GM12878 (cell line): Measurements from ENCODE around the gene MKNK1. TPM values are rescaled to one million over a fixed set of nuclear protein-coding genes. Genes with fewer than 3 reads are reported as not detected.

Experiments used
- ATAC-seq: fragments of 200-7000 bp; cut with Tn5 transposase; 3 replicates; pipeline ENCODE4 v1.9.1; 2020; ENCODE audit warnings: mild to moderate bottlenecking, moderate library complexity
- BruUV-seq: library from RNA; stranded (reverse); fragments of 400-500 nt; replicated peaks from 2 replicates; lab custom pipeline; 2021; lab: Mats Ljungman, UMichigan
- CTCF ChIA-PET: fragments of 300-600 bp; sonication (Branson Sonifier 250); formaldehyde crosslinking; extraction: SDS; loops from one replicate; lab custom pipeline; 2021; ENCODE audit warnings: inconsistent platforms; lab: Yijun Ruan, JAX
- POLR2A ChIA-PET: fragments of 350-600 bp; formaldehyde crosslinking; extraction: SDS; loops from one replicate; lab custom pipeline; 2021; ENCODE audit warnings: inconsistent platforms; lab: Charles Lee
- RAD21 ChIA-PET: fragments of 300-600 bp; sonication (Branson Sonifier 250); formaldehyde crosslinking; loops from one replicate; lab custom pipeline; 2023; ENCODE audit warnings: antibody characterized with exemption; ENCODE audit not compliant: unreplicated experiment; lab: Charles Lee
- SMC1A ChIA-PET: fragments of 300-600 bp; sonication (Branson Sonifier 250); formaldehyde crosslinking; loops from one replicate; lab custom pipeline; 2023; ENCODE audit not compliant: unreplicated experiment, uncharacterized antibody; lab: Charles Lee
- DNase-seq: peaks from one replicate; pipeline ENCODE4 v3.0.0-alpha.2; 2011; ENCODE audit warnings: low read depth, low spot score
- FAIRE-seq: peaks from 3 replicates; lab custom pipeline; 2011; peaks lifted over from hg19 to GRCh38; lab: Jason Lieb, UNC
- H2AFZ ChIP-seq: 2 replicates; pipeline ENCODE4 v1.6.0; 2011; ENCODE audit warnings: low read depth, low read length, control low read depth; ENCODE audit not compliant: control insufficient read depth
- H3K27ac ChIP-seq: 2 replicates; pipeline ENCODE4 v1.5.1; 2011; ENCODE audit warnings: control low read depth; ENCODE audit not compliant: control insufficient read depth, insufficient read depth
- H3K27me3 ChIP-seq, 2 experiments: replicated peaks in 1 of 2; 2 replicates each; pipeline versions ENCODE4 v1.6.0 to v1.6.1; 2011; ENCODE audit warnings: low read length in 1 of 2; ENCODE audit not compliant: control insufficient read depth in 2 of 2, insufficient read depth in 2 of 2
- H3K36me3 ChIP-seq, 2 experiments: 2 replicates each; pipeline ENCODE4 v1.5.1; 2011; ENCODE audit warnings: low read length in 1 of 2; ENCODE audit not compliant: control insufficient read depth in 2 of 2, insufficient read depth in 2 of 2
- H3K4me1 ChIP-seq: 2 replicates; pipeline ENCODE4 v1.6.1; 2011; ENCODE audit warnings: mild to moderate bottlenecking, low read length, moderate library complexity, mixed read lengths; ENCODE audit not compliant: control insufficient read depth, insufficient read depth
- H3K4me2 ChIP-seq: 2 replicates; pipeline ENCODE4 v1.6.0; 2011; ENCODE audit warnings: control low read depth; ENCODE audit not compliant: control insufficient read depth, insufficient read depth
- H3K4me3 ChIP-seq: fragments of 200-600 bp; sonication (generic); 2 replicates; pipeline ENCODE4 v1.5.1; 2016
- H3K79me2 ChIP-seq: 2 replicates; pipeline ENCODE4 v1.6.0; 2011; ENCODE audit warnings: low read length; ENCODE audit not compliant: control insufficient read depth, insufficient read depth
- H3K9ac ChIP-seq: 2 replicates; pipeline ENCODE4 v1.8.0; 2011; ENCODE audit warnings: low read length, control low read depth, mixed read lengths; ENCODE audit not compliant: control insufficient read depth, insufficient read depth
- H3K9me3 ChIP-seq: replicated peaks from 3 replicates; pipeline ENCODE4 v1.5.1; 2011; ENCODE audit warnings: mild to moderate bottlenecking, low read length; ENCODE audit not compliant: control insufficient read depth, insufficient read depth
- H4K20me1 ChIP-seq: 2 replicates; pipeline ENCODE4 v1.6.0; 2011; ENCODE audit not compliant: control insufficient read depth, insufficient read depth
- BMI1 ChIP-seq: fragments of 450-650 bp; IDR thresholded peaks from 2 replicates; pipeline ENCODE4 v1.6.1; 2016; ENCODE audit warnings: mild to moderate bottlenecking, moderate library complexity, borderline replicate concordance
- CHD1 ChIP-seq: IDR thresholded peaks from 2 replicates; pipeline ENCODE4 v1.6.1; 2012; ENCODE audit warnings: low read depth, low read length, improper control_type of control experiment
- EED ChIP-seq: sonication (generic); IDR thresholded peaks from 2 replicates; pipeline ENCODE4 v1.6.1; 2016; ENCODE audit warnings: antibody characterized with exemption, low read depth
- IRF4 ChIP-seq: IDR thresholded peaks from 2 replicates; pipeline ENCODE4 v1.6.1; 2011; ENCODE audit warnings: low read depth, low read length
- KDM1A ChIP-seq: fragments of 200-600 bp; sonication (generic); IDR thresholded peaks from 2 replicates; pipeline ENCODE4 v1.6.1; 2016; ENCODE audit warnings: borderline replicate concordance
- KLF5 ChIP-seq: fragments of 450-650 bp; IDR thresholded peaks from 2 replicates; pipeline ENCODE4 v1.6.1; 2014; ENCODE audit warnings: mild to moderate bottlenecking; ENCODE audit not compliant: partially characterized antibody
- NBN ChIP-seq: fragments of 450-650 bp; IDR thresholded peaks from 2 replicates; pipeline ENCODE4 v1.6.1; 2016
- NFYB ChIP-seq: IDR thresholded peaks from 2 replicates; pipeline ENCODE4 v1.6.1; 2011; ENCODE audit warnings: low read depth, mild to moderate bottlenecking, low read length, improper control_type of control experiment, moderate library complexity; ENCODE audit not compliant: insufficient read depth
- POLR2AphosphoS2 ChIP-seq: IDR thresholded peaks from 2 replicates; pipeline ENCODE4 v1.6.1; 2011; ENCODE audit warnings: low read depth, mild to moderate bottlenecking, low read length, improper control_type of control experiment, moderate library complexity
- SMAD5 ChIP-seq: IDR thresholded peaks from 2 replicates; pipeline ENCODE4 v1.6.1; 2016; ENCODE audit warnings: antibody characterized with exemption, low read depth
- TBL1XR1 ChIP-seq: IDR thresholded peaks from 2 replicates; pipeline ENCODE4 v1.6.1; 2012; ENCODE audit warnings: low read depth, low read length, improper control_type of control experiment
- WRNIP1 ChIP-seq: IDR thresholded peaks from 2 replicates; pipeline ENCODE4 v1.6.1; 2011; ENCODE audit warnings: low read depth, low read length, improper control_type of control experiment, borderline replicate concordance
- YY1 ChIP-seq: IDR thresholded peaks from 2 replicates; pipeline ENCODE4 v1.6.1; 2011; ENCODE audit warnings: low read depth, mild to moderate bottlenecking, low read length
- ZNF217 ChIP-seq: fragments of 450-650 bp; IDR thresholded peaks from 2 replicates; pipeline ENCODE4 v1.6.1; 2017; ENCODE audit warnings: antibody characterized with exemption, mild to moderate bottlenecking
- WGBS: methylation state at CpG from one replicate; pipeline ENCODE4 v1.1.6; 2016; ENCODE audit warnings: low lambda C conversion rate; ENCODE audit not compliant: insufficient replicate concordance, insufficient coverage; ENCODE audit errors: missing lambda C conversion rate; 5-methylcytosine and 5-hydroxymethylcytosine counted together
- in situ Hi-C: fragments of 300-500 bp; cut with MboI; formaldehyde crosslinking; loops from 9 replicates; pipeline ENCODE4 v1.14.3; 2018; ENCODE audit warnings: mixed read lengths
- intact Hi-C: fragments of 100-400 bp; cut with micrococcal nuclease; formaldehyde crosslinking; loops from one replicate; pipeline ENCODE4 v1.14.2; 2022; ENCODE audit not compliant: unreplicated experiment
- polyA plus RNA-seq, 11 experiments: library from polyadenylated mRNA; depleted of rRNA in 4 of 11; unstranded in 6 of 11; stranded (reverse) in 5 of 11; fragments of >200 nt; fragmentation: Nextera tagmentation in 4 of 11; fragmentation: Illumina TruSeq in 1 of 11; extraction: Ambion mirVana in 4 of 11; extraction: Trizol in 1 of 11; gene quantifications; 1 replicate in 1 of 11; 2 replicates in 10 of 11; pipeline versions ENCODE4 v1.2.1 to v1.2.3, GENCODE V29; 2011 to 2016; ENCODE audit warnings: inconsistent platforms in 2 of 11, missing spikeins in 2 of 11, low read depth in 1 of 11
- total RNA-seq, 4 experiments: library from RNA; depleted of rRNA in 3 of 4; stranded (reverse); fragments of >200 nt in 3 of 4; fragmentation: Illumina TruSeq in 1 of 4; extraction: Trizol in 1 of 4; gene quantifications; 2 replicates each; pipeline versions ENCODE4 v1.2.1 to v1.2.3, GENCODE V29; 2013 to 2021
- TF ChIP-seq, protein P1 (sequence below), 3 experiments: IDR thresholded peaks in 2 of 3; conservative IDR thresholded peaks in 1 of 3; 2 replicates each; pipeline ENCODE4 v1.5.1; 2011; ENCODE audit warnings: low read depth in 3 of 3, low read length in 3 of 3, mild to moderate bottlenecking in 3 of 3, control low read depth in 2 of 3, moderate library complexity in 2 of 3, inconsistent platforms in 1 of 3, mixed read lengths in 1 of 3; ENCODE audit not compliant: control insufficient read depth in 2 of 3, insufficient read depth in 1 of 3; ENCODE audit errors: extremely low read depth in 1 of 3
- TF ChIP-seq, protein P2 (sequence below): IDR thresholded peaks from 2 replicates; pipeline ENCODE4 v1.6.1; 2011; ENCODE audit warnings: low read depth, low read length, improper control_type of control experiment, borderline replicate concordance
- TF ChIP-seq, protein P3 (sequence below): IDR thresholded peaks from 2 replicates; pipeline ENCODE4 v1.6.1; 2012; ENCODE audit warnings: low read depth, low read length, improper control_type of control experiment
- TF ChIP-seq, protein P4 (sequence below): fragments of 450-650 bp; IDR thresholded peaks from 2 replicates; pipeline ENCODE4 v1.6.1; 2016; ENCODE audit warnings: mild to moderate bottlenecking

The MKNK1 gene
- total and polyA plus RNA-seq, 10 of the 15 experiments (the other 5 are each of a cell fraction or from before 2014, with no cell fraction given) = 13.7 to 29.9 (median 26.5) TPM

DNA sequence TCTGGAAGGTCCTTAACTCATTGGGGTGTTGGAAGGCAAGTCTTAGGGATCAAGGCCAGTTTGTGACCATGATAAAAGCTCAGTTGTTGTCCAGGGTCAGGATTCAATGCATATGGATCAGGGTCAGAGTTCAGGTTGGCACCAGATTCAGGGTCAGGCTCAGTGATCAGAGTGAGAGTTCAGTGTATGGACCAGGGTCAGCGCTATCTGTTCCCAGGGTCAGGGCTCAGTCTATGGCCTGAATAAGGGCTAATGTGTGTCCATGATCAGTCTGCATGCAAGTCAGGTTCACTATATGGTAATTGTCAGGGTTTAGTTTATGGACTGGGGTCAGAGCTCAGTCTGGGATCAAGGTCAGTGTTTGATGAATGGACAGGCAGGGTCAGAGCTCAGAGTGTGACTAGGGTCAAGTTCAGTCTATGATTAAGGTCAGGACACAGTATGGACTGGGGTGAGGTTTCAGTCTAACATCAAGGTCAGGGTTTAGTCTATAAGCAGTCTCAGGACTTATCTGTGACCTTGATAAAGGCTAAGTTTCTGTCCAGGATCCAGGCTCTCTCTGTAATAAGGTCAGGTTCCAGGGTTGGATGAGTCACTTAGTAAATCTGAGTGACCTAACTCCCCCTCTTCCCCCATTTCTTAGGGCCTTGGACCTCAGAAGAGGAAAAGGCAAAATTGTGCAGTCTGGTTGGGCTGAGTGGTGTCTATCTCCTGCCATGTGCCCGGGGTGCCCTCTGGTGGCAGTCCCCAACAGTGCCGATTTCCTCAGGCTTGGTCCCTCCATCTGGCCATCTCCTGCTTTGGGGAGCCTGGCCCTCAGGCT lies 76.4 kb downstream of the MKNK1 start:
- no TSS peak for BruUV-seq
- no peak for DNase-seq
- Histone ChIP-seq H3K9me3 (no peaks in the 10 kb centered on the region), H3K79me2 (no peaks in the 10 kb centered on the region), H3K4me3 (no peak overlapping the region), H3K27ac (no peak overlapping the region), H3K9ac (no peak overlapping the region), H3K36me3 (no peaks in the 10 kb centered on the region), H3K4me2 (no peak overlapping the region), H3K27me3 (peaks cover 2 to 3% of the 10 kb centered on the region in 2 experiments; a peak in 2 of 4 replicates), H2AFZ (no peak overlapping the region), H4K20me1 (no peaks in the 10 kb centered on the region), H3K4me1 (peaks cover 3% of the 10 kb centered on the region)
- peak; percentile 89 for ATAC-seq
- RAD21 ChIA-PET = interaction anchor here (1.0 to 5.3 kb wide), 6 partner anchors 40 to 194 kb away, joined by 3 to 29 read pairs (median 12); no protein-coding TSS in a partner anchor
- in situ Hi-C loops = loop anchor here (5.0 kb wide), 2 partner anchors 50 to 80 kb away; no protein-coding TSS in a partner anchor
- CTCF ChIA-PET = interaction anchor here (0.6 to 6.9 kb wide), 20 partner anchors 9 to 194 kb away, joined by 3 to 93 read pairs (median 6); partner anchors contain the start of gene KNCN
- POLR2A ChIA-PET = no interaction called here
- SMC1A ChIA-PET = interaction anchor here (0.9 to 4.2 kb wide), 7 partner anchors 12 to 192 kb away, joined by 3 to 18 read pairs (median 6); no protein-coding TSS in a partner anchor
- WGBS = 9% methylated on average over 3 of the region's 3 CpGs
- intact Hi-C loops = loop anchor here (1.0 kb wide), 3 partner anchors 50 to 121 kb away; no protein-coding TSS in a partner anchor
- FAIRE-seq = peak; percentile 78
- 0 out of 2 replicates have a peak, but pooled peaks have one; percentile 25 for TF ChIP-seq IRF4
- TF ChIP-seq KDM1A = no peak
- TF ChIP-seq EED = no peak
- no peak for TF ChIP-seq NFYB
- TF ChIP-seq, protein P1, sequence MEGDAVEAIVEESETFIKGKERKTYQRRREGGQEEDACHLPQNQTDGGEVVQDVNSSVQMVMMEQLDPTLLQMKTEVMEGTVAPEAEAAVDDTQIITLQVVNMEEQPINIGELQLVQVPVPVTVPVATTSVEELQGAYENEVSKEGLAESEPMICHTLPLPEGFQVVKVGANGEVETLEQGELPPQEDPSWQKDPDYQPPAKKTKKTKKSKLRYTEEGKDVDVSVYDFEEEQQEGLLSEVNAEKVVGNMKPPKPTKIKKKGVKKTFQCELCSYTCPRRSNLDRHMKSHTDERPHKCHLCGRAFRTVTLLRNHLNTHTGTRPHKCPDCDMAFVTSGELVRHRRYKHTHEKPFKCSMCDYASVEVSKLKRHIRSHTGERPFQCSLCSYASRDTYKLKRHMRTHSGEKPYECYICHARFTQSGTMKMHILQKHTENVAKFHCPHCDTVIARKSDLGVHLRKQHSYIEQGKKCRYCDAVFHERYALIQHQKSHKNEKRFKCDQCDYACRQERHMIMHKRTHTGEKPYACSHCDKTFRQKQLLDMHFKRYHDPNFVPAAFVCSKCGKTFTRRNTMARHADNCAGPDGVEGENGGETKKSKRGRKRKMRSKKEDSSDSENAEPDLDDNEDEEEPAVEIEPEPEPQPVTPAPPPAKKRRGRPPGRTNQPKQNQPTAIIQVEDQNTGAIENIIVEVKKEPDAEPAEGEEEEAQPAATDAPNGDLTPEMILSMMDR (IDR thresholded peaks at IDR 0.05 in 2 of 3, conservative IDR thresholded peaks at IDR 0.05 in 1 of 3; ENCODE audit: control insufficient read depth in 2 of 3, extremely low read depth in 1 of 3, insufficient read depth in 1 of 3, low read depth in 3 of 3, low read length in 3 of 3) = peak; percentile 96 to 98 (median 97)
- TF ChIP-seq BMI1 = no peak
- TF ChIP-seq KLF5 = no peak
- TF ChIP-seq TBL1XR1 = no peak
- TF ChIP-seq, protein P2, sequence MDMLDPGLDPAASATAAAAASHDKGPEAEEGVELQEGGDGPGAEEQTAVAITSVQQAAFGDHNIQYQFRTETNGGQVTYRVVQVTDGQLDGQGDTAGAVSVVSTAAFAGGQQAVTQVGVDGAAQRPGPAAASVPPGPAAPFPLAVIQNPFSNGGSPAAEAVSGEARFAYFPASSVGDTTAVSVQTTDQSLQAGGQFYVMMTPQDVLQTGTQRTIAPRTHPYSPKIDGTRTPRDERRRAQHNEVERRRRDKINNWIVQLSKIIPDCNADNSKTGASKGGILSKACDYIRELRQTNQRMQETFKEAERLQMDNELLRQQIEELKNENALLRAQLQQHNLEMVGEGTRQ = no peak
- TF ChIP-seq POLR2AphosphoS2 = no peak
- TF ChIP-seq ZNF217 = no peak
- no peak for TF ChIP-seq WRNIP1
- no peak for TF ChIP-seq SMAD5
- TF ChIP-seq, protein P3, sequence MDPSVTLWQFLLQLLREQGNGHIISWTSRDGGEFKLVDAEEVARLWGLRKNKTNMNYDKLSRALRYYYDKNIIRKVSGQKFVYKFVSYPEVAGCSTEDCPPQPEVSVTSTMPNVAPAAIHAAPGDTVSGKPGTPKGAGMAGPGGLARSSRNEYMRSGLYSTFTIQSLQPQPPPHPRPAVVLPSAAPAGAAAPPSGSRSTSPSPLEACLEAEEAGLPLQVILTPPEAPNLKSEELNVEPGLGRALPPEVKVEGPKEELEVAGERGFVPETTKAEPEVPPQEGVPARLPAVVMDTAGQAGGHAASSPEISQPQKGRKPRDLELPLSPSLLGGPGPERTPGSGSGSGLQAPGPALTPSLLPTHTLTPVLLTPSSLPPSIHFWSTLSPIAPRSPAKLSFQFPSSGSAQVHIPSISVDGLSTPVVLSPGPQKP = no peak
- TF ChIP-seq YY1 = peak; percentile 70
- TF ChIP-seq NBN = no peak
- TF ChIP-seq, protein P4, sequence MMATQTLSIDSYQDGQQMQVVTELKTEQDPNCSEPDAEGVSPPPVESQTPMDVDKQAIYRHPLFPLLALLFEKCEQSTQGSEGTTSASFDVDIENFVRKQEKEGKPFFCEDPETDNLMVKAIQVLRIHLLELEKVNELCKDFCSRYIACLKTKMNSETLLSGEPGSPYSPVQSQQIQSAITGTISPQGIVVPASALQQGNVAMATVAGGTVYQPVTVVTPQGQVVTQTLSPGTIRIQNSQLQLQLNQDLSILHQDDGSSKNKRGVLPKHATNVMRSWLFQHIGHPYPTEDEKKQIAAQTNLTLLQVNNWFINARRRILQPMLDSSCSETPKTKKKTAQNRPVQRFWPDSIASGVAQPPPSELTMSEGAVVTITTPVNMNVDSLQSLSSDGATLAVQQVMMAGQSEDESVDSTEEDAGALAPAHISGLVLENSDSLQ = no peak
- TF ChIP-seq CHD1 = no peak
